D721Med (cell line): Measurements from ENCODE around the gene FEZ2.

Source experiments
- DNase-seq: peaks from one replicate; pipeline ENCODE4 v3.0.0; 2011; ENCODE audit warnings: low spot score; ENCODE audit not compliant: insufficient read length
- FAIRE-seq: peaks from 2 replicates; lab custom pipeline; 2011; peaks lifted over from hg19 to GRCh38; lab: Jason Lieb, UNC
- CTCF ChIP-seq: IDR thresholded peaks from 2 replicates; pipeline ENCODE4 v1.5.1; 2012; ENCODE audit warnings: mild to moderate bottlenecking, control low read depth; ENCODE audit not compliant: insufficient read depth; ENCODE audit errors: missing control alignments

Gene FEZ2

GRCh38 chr2:36555789-36556188, 42.2 kb downstream of the FEZ2 start:
- no peak for TF ChIP-seq CTCF
- DNase-seq = no peak
- no peak for FAIRE-seq

DNA sequence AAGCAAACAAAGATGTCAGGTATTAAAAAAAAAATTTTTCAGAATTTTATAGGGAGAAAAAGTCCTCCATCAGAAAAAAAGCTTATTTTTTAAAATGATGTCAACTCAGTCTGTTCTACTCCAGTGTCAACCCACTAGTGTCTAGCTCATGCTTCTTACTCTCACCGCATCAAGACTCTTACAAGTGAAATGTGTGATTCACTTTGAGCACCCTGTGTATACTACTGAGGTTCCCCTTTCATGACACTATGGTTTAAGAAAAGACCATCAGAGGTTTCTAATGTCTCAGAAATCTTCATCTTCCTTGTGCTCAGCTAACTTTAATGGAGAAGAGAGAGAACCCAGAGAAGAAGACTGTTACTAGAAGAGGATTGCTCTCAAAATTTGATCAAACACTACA, 43.4 kb downstream of the FEZ2 start:
- no peak for TF ChIP-seq CTCF
- FAIRE-seq (no peak), DNase-seq (no peak)

- FAIRE-seq = no peak
- no peak for DNase-seq
- no peak for TF ChIP-seq CTCF
Observed at GRCh38 chr2:36553683-36554082, 44.3 kb downstream of the FEZ2 start.

- no peak for TF ChIP-seq CTCF
- no peak for FAIRE-seq
Observed at GRCh38 chr2:36550006-36550405, 48.0 kb downstream of the FEZ2 start.

DNA sequence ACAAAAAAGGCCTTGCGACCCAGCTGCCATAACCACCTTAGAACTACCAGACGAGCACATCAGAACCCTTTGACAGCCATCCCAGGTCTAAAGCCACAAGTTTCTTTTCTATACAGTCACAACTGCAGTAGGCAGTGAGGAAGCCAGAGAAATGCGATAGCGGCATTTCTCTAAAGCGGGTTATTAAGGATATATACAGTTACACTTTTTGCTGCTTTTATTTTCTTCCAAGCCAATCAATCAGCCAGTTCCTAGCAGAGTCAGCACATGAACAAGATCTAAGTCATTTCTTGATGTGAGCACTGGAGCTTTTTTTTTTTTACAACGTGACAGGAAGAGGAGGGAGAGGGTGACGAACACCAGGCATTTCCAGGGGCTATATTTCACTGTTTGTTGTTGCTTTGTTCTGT, 48.8 kb downstream of the FEZ2 start:
- FAIRE-seq (no peak), DNase-seq (no peak)
- no peak for TF ChIP-seq CTCF

More at GRCh38 chr2:36550006-36550405, 48.0 kb downstream of the FEZ2 start:
- DNase-seq = no peak

DNA sequence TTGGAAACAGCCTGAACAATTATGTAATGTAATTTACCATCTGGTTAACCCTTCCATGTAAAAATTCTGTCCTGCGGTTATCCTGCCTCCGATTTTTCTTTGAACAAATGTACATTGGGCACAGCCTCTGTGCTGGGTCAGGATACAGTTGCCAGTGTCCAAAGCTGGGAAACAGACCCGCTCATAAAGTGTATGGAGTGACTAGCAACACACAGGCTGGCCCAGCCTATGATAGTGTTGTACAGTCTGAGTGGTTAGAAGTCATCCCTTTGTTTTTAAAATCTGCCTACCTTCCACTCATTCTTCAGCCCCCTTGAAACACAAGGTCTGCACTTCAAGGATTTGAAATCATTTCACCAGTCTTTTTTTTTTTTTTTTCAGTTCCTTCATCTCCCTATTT, 50.1 kb downstream of the FEZ2 start:
- no peak for FAIRE-seq
- TF ChIP-seq CTCF = no peak
- DNase-seq = no peak

DNA sequence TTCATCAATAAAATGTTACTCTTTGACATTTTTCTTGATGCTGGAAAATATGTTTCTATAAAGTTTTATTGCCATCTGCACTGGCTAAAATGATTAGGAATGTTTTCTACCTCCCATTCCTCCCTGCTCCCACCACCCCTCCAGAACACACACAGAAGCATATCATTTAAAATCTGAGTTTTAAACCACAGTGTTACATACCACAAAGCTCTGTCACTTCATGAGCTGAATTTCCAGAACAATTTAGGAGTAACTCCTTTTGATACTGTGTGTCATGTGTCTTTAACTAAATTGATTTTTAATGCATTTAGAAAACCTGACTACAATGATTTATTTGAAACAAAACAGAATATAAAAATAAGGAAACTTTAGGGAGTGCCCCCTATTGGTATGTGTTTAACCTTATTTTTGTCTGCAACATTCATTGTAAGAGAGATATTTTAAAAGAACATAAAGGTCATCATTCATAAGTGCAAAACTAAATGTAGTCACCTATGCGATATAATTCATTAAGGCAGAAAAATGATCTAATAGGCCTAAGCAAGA, 52.0 kb downstream of the FEZ2 start:
- TF ChIP-seq CTCF = peak; percentile 9
- FAIRE-seq (no peak), DNase-seq (no peak)
